NT2/D1 (cell line): ENCODE results near the gene CCT6A.

ENCODE experiments used
- SUZ12 ChIP-seq: IDR thresholded peaks from 2 replicates; pipeline ENCODE4 v1.6.1; 2011; ENCODE audit not compliant: insufficient read length, insufficient read depth; ENCODE audit errors: extremely low read depth
- YY1 ChIP-seq: IDR thresholded peaks from 2 replicates; pipeline ENCODE4 v1.6.1; 2011; ENCODE audit not compliant: insufficient read length, insufficient read depth
- ZNF274 ChIP-seq: IDR thresholded peaks from 2 replicates; pipeline ENCODE4 v1.6.1; 2011; ENCODE audit warnings: mild to moderate bottlenecking, low read depth, low read length

DNA sequence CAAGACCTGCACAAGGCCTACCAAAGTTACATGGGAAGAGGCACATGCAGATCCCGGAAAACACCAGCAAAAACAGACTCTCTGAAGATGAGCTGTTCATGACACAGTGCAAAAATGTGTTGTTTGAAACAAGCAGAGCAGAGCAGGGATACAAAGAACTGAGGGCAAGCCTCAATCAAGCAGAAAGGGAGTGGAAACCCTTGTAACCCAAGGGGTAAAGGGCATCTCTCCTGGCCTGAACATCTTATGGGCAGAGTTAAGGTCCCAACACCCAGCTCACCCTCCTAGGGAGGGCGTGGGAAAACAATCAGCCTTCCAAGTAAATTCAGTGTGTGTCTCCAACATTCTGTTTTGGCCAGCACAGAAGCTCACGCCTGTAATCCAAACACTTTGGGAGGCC lies 10.8 kb upstream of the CCT6A start:
- no peak for TF ChIP-seq SUZ12
- TF ChIP-seq ZNF274: no peak
- no peak for TF ChIP-seq YY1
